NT2/D1 (cell line): ENCODE results near the gene TTF1.

Experiments
- YY1 ChIP-seq: IDR thresholded peaks from 2 replicates; pipeline ENCODE4 v1.6.1; 2011; ENCODE audit not compliant: insufficient read length, insufficient read depth
- ZNF274 ChIP-seq: IDR thresholded peaks from 2 replicates; pipeline ENCODE4 v1.6.1; 2011; ENCODE audit warnings: mild to moderate bottlenecking, low read depth, low read length

GRCh38 chr9:132333556-132333955 lies 73.1 kb downstream of the TTF1 start:
- TF ChIP-seq YY1, result no peak
- TF ChIP-seq ZNF274, result no peak
